ENCODE measurements around the gene FBXO4.
A peak's percentile ranks its signal among the peaks of the same experiment; 100 is the strongest.
"Not testable (repeated sequence)": the region's sequence is repeated elsewhere in the genome, so short reads cannot be mapped to it uniquely, and the experiment has no call there.

FBXO4 gene

DNA sequence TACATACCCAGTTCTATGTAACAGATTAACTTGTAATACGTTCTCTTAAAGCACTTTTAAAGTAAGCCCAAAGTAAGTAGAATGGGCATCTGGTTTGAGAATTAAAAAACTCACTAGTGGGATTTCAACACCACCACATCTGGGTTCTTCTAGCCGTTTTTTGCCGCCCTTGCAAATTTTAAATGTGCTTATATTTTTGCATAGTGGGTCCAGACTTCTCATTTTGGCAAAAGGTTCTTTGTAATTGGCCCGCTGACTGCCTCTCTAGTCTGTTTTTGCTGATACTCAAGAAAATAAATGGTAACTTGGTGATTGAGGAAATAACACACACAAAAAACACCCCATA lies 582 bp upstream of the FBXO4 start:
- no peak for DNase-seq

DNA sequence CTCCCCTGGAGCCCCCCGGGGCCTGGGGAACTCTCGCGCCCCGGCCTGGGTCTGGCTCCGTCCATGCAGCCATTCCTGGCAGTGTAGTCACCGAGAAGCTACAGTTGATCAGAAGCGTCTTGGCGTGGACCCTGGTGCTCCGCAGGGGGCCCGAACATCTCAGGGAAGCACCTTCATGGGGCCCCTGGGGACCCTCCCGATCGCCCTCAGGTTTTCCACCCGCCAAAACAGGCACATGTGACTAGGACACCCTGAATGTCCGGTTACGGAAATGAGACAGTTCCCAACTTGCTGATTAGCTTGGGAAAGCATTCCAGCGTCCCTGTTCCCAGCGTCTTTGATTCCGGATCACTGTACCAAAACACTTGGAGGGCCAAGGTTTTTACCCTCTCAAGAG lies 472 bp downstream of the FBXO4 start:
- DNase-seq, result peak; percentile 33

DNA sequence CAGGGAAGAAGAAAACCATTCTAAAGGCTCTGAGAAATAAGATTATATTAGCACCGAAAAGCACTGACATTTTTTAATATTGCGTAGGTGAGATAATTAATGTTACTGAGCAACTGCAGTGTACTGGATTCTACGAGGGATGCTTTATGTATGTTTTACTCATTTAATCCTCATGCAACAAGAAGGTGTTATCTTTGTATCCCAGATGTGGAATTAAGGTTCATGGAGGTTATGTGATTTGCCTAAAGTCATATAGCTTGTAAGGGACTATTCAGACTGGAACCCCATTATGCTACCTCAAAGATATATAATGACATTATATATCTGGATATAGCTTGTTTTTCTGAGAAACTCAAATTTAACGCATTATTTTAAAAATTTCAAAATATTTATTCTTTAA lies 2.5 kb downstream of the FBXO4 start:
- DNase-seq, result no peak

DNA sequence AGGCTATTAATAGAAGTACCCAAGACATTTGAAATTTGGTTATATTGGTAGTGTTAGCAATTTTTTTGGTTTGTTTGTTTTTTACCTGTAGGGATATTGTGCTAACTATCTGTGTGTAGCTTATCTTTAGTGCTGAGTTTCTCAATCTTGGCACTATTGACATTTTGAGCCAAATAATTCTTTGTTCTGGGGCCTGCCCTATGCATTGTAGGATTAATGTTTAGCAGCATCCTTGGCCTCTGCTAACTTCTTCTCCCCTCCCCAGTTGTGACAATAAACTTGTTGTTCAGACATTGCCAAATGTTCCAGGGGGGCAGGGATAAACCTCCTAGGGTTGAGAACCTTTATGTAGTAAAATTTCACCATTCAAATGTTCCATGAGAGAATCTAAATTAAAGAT lies 4.0 kb downstream of the FBXO4 start:
- DNase-seq, result no peak

DNA sequence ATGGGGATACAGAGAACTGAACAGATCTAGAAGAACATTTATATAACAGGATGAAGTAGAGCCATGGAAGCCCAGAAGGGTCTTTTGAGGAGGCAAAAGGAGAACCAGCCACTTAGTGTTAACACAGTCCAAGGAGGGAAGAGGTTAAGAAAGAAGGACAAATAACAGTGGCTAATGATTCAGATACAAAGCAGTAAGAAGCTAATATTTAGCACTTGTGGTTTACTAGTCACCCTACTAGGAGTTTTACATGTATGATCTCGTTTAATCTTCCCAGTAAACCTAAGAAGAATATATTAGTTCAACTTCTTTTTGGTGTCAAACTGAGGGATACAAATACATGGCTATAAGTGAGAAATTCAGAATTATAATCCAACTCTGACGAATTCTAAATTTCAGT lies 7.7 kb downstream of the FBXO4 start:
- DNase-seq, result no peak

DNA sequence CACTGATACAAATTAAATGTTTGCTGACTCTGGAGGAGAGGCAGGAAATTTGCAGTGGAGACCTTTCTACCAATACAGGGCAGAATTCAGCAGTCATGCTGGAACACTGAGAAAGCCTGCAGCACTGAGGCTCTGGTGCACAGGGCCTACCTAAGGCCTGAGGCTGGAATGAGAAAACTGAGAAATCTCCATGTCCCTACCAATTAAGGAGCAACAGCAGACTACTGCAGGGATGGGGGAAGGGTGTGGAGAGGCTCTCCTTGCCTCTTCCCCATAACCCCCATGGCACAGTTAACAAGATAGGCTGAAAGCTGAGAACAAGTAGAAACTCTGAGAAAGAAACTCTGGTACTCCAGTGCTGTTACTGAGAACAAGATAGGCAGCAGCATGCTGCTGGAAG lies 10.5 kb downstream of the FBXO4 start:
- no peak for DNase-seq

DNA sequence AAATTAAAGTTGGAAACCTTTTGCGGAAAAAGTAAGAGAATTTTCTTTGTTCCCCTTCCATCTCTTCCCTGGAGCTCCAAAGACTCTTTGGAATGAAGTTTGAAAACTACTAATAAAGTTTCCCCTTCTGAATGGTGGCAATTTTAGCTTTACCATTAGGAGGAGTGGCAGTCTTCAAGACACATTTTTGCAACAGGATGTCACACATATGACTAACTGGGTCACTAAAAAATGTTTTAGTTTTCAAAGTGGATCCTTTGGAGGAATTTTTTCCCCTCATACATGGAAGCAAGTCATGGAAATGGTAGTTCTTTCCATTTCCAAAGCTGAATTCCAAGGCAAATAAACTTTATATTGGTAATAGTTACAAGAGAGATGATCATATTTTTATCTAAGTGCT lies 15.6 kb downstream of the FBXO4 start:
- DNase-seq, result peak; percentile 30

DNA sequence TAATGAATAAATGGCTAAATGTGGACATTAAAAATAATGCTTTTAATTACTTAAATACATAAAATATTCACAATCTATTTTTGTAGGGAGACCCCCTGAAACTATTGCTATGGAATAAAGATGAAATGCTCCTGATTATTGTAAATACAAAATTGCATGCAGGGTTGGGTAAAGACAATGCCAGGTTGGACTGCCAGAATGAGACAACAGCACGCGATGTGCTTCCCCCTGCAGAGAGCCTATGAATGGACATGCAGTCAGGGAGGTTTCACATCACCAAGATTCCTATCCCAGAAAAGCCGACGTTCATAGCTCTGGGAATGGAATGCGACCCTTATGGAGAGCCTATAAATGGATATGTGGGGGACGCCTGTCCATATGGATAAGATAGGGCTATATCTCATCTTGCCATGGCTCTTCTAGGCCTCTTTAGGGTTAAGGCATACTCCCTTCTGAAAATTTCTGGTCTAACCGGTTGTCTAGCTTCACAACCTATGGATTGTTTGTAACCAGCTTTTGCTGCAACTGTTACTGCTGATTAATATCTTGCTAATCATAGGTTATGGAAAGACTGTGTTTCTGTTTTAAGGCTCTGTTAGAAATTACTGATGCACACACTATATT lies 20.4 kb downstream of the FBXO4 start:
- not testable (repeated sequence) for DNase-seq

DNA sequence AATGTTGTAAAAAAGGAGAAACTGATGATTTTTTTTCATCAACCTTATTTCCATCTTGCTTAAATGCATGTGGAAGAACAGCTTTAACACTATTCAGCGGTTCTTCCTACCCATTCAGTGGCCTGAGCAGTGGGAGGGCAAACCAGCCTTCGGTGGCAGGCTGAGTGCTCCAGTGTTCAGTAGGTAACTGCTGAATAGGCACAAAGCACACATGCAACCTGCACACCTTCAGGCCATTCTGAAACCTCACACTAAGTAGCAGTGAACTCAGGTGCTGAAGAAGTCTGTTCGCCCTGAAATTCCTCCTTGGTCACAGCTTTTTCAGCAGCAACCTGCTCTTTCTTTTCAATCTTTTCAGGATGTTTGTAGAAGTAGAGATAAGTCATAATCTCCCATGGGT lies 26.1 kb downstream of the FBXO4 start:
- DNase-seq, result no peak

DNA sequence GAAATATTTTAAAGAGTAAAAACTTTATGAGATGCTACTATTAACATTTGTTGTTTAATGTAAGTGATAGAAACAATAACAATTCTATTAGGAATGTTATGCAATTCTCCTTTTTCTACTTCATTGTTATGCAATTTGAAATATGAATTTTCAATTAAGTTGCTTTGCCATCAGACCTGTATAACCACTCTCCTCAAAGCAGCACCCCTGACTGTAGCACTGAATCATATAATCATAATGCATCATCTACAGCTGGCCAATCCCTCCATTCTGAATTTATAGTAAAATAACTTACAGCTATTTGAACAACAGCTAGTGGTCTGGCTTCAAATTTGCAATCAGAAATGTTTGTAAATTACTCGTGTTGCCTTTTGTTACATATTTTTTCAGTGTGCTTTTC lies 29.2 kb downstream of the FBXO4 start:
- DNase-seq, result no peak

DNA sequence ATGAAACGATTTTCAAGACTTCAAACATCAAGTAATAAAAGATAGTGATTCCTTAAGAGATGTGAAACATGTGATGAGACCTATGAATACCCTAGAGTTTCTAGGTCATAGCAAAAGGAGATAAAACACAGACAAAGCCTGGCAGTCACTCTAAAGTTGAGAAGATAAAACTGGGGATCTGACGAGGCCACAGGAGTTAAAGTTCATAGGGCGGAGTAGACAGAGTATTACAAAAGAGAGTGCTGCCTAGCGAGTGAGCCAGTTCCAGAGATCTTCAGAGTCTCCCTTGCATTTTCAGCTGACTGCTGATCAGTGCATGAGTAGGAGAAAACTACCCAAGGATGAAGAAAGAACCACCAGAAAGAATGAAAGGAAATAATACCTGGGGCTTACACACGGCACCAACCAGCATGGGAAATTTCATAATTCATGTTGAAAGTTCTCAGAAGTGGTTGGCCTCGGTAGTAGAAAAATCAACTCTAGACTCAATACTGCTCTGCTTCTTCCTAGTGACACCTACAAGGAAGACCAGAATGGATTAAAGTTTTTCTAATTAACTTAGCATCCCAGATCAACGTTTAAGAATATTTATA lies 30.4 kb downstream of the FBXO4 start:
- no peak for DNase-seq

DNA sequence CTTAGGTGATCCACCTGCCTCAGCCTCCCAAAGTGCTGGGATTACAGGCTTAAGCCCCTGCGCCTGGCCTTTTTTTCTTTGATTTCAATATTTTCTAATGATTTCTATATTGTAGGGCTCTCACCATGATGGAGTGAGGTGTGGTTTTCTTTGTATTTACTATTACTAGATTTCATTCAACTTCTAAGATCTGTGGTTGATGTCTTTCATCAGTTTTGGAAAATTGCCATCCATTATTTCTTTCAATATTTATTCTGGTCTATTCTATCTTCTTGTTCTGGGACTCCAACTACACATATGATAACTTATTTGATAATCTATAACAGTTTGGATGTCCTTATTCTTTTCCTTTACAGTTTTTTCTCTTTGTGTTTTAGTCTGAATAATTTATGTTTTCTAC lies 31.9 kb downstream of the FBXO4 start:
- no peak for DNase-seq

DNA sequence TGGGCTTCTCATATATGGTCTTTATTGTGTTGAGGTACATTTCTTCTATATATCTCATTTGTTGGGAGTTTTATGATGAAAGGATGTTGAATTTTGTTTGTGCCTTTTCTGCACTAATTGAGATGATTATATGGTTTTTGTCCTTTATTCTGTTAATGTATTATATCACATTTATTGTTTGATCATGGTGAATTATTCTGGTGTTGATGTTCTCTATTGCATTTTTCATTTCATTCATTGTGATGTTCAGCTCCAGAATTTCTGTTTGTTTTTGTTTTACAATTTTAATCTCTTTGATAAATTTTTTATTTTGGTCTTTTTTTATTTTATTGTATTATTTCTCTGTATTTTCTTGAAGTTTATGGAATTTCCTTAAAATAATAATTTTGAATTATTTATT lies 35.4 kb downstream of the FBXO4 start:
- DNase-seq, result no peak

DNA sequence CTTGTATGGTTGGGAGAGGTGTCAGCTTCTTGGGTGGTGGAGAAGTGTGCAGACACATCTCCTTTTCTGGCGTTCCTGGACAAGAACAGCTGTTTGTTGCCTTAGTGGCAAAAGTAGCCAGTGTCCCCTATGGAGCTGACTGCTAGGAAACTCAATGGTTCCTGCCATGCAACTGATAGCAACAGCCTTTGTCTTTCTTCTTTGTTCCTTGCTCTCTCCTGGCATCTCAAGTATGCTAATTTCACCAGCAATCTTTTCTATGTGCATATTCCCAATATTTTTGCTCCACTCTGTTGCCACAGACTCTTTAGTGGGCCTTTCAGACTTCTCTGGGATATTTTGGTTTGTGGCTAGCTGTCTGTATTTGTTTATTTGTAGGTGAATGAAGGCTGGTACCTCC lies 36.7 kb downstream of the FBXO4 start:
- no peak for DNase-seq

DNA sequence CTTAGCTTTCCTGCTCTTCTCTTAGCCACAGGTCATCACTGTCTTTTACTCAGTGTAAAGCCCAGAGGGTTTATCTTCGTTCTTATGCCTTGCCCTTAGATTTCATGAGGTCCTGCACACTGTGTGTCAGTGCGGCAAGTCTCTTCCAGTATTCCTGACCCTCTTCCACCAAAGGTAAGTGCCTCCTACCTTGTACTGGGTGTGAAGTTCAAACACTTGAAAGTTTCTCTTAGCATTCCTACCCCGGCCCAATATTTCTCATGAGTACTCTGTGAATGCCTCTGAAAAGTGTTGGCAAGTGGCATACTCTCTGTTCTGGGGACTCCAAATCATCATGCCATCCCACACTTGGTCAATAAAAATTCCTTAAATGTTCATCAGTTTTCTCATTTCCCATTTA lies 37.4 kb downstream of the FBXO4 start:
- no peak for DNase-seq

DNA sequence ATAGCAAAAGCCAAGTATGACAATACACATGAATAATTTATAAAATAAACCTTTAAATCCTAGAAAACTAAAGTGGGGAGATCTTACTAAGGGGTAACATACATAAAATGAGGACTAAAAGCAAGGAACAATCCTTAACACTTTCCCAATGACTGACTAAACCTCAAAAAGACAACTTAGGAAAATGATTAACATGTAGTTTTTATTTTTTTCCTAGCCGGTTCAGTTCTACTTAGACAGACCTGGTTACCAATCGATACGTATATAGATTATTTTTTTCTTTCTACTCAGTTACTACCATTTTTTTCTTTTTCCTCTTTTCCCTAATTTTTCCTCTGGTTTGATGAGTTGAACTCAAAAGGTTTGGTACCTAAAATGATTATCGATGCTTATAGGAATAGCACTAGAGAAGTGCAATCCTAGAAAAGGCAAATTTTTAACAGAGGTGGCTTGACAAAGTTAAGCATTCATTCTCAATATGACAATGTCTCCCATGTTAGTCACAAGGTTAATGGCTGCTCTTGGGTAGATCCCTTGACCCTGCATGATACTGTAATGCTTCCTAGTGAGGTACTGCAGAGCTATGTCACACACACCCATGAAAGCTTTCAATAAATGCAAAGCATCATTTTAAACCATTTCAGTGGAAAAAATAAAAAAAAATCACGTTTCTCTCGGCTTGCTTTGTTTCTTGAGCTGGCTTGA lies 41.5 kb downstream of the FBXO4 start:
- no peak for DNase-seq

DNA sequence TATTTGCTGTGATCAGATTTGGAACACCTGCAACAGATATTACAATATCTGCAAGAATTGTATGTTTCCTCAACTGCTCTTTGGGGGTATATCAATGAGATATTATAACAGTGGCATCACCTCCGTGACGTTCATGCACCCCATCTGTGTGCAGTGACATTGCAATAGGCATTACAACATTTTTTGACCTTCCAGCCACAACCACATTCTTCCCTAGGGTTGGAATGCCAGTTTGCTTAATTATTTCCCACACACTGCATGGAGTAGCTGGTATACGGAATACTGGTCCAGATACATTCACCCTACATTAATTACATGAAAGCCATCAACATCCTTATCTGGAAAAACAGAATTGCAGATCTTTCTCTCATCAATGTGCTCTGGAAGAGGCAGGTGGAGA lies 42.3 kb downstream of the FBXO4 start:
- no peak for DNase-seq

DNA sequence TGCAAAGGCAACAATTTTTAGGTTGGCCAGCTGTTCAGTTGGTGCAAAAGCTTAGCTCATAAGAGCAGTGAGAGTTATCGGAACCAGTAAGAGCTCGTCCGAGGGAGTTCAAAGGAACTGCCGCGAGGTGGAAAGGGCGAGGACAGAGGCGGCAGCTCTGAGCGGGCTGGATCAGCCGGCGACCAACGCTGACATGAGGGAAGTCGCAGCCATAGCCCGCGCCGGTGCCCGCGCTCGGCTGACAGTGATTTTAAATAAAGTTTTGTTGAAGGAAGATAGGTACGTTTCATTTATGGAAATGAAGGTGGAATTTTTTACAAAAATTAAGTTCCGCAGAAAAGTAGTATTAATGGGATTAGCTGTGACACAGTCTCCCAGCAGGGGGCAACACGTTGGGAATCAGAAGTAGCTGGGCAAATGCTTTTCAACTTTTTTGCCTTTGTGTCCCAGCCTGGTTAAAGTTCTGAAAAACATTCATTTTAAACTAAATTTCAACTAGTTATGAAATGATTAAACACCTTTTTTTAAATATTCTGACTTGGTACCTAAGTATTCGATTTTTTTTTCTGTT lies 43.2 kb downstream of the FBXO4 start:
- no peak for DNase-seq

DNA sequence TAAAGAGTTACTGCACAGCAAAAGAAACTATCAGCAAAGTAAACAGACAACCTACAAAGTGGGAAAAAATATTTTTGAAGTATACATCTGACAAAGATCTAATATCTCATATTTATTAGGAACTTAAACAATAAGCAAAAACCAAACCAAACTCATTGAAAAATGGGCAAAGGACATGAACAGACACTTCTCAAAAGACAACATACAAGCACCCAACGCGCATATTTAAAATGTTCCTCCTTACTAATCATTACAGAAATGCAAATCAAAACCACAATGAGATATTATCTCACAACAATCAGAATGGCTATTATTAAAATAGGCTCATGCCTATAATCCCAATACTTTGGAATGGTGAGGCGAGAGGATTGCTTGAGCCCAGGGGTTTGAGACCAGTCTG lies 48.0 kb downstream of the FBXO4 start:
- no peak for DNase-seq

DNA sequence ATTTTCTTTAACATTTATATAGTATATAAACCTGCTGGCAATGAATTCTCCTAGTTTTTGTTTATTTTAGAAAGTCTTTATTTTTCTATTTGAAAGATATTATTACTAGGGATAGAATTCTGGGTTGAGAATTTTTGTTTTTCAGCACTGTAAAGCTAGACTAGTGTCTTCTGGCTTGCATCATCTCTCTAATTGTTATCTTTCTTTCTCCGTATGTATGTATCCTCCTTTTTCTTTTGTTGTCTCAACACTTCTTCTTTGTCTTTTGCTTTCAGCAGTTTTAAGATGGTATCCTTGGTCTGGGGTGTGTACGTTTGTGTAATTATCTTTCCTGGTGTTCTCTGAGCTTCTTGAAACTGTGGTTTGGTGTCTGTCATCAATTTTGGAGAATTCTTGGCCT lies 48.8 kb downstream of the FBXO4 start:
- DNase-seq, result no peak

DNA sequence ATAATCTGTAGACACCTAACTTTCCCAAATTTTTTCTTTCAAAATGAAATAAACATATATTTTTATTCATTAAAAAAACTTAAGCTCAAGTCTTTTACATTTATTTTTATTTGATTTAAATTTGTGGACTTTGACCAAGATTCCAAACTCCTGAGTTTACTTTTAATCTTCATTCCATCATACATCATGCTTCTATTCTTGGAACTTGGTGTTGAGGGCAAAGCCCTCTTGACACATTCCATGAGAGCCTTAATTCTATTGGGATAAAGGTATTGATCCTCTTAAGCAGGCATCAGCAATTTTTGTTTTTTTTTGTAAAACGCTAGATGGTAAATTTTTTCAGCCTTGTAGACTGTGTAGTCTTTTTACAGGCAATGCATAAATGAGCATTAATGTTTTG lies 53.6 kb downstream of the FBXO4 start:
- DNase-seq, result peak; percentile 9

DNA sequence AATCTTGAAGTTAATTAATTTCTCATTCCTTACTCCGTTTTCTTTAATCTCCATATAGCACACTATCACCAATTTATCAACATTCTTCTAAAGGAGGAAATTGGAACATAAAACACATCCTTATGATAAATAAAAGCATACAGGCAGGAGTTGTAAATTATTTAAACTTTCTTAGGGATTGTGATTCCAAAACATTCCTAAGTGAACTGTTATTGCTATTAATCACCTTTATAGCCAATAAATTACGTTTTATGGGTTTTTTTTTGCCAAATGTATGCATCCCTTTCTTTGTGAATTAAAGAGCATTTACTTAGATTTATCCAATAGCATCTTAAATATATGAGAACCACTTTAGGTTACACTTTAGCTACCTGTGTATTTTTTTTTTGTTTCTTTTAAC lies 55.3 kb downstream of the FBXO4 start:
- DNase-seq, result no peak

DNA sequence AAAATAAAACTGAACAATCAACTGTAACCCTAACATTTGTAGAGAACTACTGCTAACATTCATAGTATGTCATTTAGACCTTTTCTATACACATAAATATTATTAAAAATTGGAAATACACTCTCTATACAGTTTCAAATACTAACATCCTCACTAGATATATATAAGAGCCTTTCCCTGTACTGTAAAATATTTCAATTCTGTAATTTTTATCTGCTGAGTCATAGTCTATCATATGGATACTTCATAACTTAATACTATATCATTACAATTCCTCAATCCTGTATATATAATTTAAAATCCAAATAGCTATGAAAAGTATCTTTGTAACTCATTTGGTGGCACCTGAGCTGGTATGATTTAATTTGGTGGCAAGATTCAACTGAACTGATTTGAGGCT lies 55.8 kb downstream of the FBXO4 start:
- no peak for DNase-seq

DNA sequence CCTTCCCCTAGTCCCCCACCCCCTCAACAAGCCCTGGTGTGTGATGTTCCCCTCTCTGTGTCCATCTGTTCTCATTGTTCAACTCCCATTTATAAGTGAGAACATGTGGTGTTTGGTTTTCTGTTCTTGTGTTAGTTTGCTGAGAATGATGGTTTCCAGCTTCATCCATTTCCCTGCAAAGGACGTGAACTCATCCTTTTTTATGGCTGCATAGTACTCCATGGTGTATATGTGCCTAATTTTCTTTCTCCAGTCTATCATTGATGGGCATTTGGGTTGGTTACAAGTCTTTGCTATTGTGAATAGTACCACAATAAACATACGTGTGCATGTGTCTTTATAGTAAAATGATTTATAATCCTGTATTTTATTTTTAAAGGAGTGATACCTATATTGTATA lies 57.8 kb downstream of the FBXO4 start:
- not testable (repeated sequence) for DNase-seq

Measured in fibroblast of skin of scalp (primary cell).